GM19372 (cell line): ENCODE data around the gene RMC1.

Experiments
- ATAC-seq: cut with Tn5 transposase; IDR thresholded peaks from one replicate; pipeline ENCODE4 v1.9.1; 2021; ENCODE audit warnings: mild to moderate bottlenecking, low read depth, moderate library complexity; ENCODE audit not compliant: unreplicated experiment

RMC1 gene

DNA sequence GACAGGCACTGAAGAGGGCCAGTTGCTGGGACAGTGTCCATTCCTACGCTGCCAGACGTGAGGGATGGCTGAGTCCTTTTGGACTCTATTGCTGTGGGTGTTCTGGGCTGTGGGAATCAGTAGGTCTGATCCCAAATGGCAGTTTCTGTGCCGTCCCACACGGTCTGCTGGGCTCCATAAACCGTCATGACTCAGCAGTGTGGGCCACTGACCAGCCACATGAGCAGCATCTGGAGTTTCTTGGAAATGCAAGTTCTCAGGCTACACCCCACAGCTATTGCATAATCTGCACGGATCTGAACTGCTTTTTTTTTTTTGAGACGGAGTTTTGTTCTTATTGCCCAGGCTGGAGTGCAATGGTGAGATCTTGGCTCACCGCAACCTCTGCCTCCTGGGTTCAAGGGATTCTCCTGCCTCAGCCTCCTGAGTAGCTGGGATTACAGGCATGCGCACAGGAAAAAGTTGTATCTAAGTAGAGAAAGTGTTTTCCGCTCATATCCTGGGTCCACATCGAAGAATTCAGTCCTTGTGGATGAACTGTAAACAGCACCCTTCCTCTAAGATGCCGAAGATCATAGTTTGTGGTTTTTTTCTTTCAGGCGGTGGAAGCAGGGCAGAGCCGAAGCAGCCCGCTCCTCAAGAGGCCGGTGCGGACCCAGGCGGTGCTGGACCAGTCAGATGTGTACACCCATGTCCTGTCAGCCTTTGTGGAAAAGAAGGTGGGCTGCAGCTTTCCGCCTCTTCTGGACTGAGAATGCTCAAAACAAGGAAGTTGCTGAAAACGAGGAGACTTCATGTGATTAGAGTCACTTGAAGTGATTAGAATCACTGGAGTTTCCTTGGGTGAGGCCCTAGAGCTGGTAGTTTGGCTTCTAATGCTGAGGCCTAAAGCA lies 25.5 kb downstream of the RMC1 start:
- no peak for ATAC-seq

DNA sequence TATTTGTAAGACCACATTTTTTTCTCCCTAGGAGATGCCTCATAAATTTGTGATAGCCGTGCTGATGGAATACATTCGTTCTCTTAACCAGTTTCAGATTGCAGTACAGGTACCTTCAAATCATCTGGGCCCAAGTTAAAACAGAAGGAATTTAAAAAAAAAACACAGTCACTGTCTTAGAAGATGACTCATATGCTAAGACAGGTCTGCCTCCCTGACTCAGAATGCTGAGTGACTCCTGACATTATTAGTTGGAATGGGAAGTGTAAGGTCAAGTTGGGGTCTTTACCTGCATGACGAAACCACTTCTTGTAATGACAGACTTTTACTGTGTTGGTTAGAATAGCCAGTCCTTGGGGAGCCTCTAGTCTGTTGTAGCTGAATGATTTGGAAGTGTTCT lies 26.3 kb downstream of the RMC1 start:
- ATAC-seq, result no peak

DNA sequence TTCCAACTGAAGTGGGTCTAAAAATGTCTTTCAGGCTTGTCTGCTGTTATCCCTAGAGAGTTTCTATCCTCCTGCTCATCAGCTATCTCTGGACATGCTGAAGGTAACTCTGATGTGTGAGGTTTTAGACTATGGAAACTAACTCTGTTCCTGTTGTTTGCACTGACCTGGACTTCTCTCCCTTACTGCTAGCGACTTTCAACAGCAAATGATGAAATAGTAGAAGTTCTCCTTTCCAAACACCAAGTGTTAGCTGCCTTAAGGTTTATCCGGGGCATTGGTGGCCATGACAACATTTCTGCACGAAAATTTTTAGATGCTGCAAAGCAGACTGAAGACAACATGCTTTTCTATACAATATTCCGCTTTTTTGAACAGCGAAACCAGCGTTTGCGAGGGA lies 26.9 kb downstream of the RMC1 start:
- no peak for ATAC-seq

DNA sequence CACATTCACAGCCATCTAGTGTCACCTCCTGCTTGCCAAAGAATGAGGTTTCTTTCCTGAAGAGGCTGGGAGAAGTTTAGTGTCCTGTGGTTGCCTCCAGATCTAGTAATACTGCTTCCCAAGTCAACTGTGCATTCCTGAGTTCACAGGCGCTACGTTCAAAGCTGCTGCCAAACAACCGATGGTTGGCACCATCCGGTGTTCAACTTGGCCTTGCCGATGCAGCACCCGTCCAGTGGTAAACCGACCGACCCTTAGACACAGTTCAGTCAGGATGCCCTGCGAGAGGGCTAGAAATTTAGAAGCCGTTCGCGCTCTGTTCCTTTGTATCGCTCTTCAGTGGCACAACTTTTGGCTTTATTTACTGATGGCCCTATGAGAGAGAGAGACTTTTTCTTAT lies 28.6 kb downstream of the RMC1 start:
- no peak for ATAC-seq

DNA sequence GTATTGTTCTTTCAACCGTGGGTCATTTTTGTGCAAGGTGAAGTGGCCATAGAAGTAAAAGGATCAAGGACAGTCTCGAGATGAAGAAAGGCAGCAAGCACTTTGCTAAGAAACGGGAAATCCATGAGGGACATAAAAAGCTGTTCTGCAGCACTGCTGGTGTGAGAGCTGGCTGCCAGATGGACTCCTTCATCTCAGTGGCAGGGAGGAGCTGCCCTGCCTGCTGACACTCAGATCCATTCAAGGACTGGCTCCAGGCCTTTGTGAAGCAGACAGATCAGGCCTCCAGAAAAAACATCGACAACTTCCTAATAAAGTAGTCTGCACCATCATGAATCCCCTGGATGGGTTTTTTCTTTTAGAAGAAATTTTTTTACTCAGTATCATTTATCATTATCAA lies 29.5 kb downstream of the RMC1 start:
- no peak for ATAC-seq

DNA sequence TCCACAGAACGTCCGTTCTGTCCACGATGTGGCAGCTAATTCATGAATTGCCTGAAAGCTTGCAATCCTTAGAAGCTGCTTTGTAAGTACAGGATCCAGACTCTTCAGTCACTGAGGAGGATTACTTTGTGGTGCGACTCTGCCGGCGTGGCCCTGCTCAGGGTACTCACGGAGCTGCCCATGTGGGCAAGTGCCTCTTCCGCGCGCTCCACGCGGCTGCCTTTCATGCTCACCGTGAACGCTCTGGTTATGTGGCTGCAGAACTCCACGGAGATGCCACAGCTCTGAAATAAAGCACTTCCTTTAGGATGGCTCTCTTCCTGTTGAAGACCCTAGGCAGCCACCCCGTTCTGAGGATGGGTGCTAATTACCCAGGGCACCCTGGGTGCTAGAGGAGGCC lies 31.0 kb downstream of the RMC1 start:
- ATAC-seq, result no peak

DNA sequence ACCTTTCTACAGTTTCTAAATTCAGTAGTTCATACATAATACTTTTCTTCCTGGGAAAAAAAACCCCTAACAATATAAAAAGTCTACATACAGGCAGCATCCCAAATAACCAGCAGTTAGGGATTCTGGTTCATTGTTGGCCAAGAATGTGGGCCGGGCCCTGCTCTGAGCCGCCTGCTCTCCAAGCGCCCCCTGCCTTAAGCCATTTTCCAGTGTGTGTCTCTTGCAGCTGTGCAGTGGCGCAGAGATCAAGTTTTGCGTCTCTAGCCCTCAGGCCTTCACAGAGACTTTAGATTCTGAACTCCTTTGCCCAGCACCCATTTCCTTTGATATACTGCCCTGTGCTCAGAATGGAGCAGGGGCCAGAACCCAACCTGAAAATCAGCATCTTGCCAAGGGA lies 32.9 kb downstream of the RMC1 start:
- ATAC-seq, result no peak

DNA sequence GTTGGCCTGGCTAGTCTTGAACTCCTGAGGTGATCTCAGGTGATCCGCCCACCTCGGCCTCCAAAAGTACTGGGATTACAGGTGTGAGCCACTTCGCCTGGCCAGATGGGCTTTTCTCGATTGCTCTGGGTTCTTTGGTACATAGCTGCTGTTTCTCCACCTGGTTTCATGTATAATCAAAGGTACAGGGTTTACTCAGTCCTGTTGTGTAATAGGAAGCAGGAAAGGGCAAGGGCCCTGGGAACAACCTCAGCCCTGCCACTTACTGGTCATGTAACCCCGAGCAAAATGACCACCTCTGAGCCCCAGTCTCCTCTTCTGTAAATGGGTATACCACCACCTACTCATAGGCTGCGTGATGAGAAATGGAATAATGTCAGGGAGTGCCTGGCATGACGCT lies 34.0 kb downstream of the RMC1 start:
- ATAC-seq, result no peak

DNA sequence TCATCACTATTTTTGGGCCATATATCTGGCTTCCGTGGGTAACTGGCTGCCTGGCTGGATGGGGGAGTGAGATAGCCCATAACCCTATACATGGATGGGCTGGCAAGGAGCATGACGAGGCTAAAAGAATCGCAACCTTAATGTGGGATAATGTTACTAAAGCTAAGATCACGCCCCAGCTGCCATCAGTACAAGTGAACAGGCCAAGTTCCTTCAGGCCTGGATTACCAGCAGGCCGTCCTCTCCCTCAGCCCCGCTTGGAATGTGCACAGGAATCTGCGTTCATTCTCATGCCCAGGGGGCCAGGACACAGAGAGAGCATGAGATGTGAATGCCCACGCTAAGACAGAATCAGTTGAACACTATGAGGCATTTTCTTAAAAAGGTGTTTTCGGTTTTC lies 34.7 kb downstream of the RMC1 start:
- no peak for ATAC-seq

DNA sequence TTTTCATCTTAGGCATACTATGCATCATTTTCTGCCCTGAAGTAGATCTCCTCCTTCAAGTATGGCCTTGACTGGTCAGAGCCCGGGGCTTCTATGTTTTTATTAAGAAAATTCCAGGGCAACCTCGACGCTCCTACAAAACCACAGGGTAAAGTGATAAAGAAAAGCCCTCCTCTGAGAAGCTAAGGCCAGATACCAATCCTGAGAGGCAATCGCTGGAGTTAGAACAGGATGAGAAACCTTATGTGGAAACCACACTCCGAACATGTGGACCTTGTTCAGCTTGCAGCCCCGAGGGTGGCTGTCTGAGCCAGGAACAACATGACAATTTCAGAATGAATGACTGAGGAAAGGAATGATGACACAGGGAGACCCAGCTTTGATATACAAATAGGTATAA lies 35.6 kb downstream of the RMC1 start:
- no peak for ATAC-seq

DNA sequence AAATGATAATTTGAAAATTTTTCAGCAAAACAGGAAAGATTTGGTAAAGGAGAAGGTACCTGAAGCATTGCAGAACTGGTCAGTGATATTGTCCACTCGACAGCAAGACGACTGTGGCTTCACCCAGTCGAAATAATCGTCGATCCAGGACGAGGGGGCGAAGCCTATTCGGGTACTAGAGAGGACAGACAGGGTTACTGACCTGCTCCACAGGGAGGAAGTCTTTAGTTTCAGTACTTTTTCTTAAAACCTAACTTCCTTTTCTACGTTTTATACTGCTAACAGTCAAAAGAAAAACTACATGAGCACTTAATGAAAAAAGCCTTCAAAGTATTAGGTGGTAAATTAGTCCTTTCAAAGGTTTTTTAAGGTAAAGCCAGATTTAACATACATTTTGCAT lies 36.0 kb downstream of the RMC1 start:
- ATAC-seq, result no peak

DNA sequence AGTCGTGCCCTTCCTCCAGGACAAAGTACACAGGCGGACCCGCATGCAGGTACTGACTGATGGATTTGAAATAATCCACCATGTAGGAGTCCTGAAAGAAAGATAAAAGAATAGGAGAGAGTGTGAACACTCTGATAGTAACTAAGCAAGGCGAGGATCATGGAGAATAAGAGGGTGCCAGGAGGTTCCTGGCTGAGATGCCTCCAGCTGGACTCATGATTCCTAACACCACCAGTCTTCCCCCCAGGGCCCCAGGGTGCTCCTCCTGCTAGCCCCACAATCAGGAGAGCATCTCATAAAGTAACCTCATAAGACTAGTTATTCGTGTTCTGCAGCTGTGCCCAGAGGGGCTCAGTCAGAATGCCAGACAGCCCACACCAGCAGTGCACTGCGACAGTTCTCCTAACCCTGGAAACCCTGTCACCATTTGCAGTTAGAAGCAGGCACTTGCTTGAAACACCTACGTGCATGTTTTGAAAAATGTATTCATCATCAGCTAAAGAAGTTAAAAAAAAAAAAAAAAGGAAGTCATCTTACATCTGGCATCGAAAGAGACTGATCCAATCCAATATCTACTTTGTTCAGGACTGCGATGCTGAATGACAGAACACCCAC lies 36.7 kb downstream of the RMC1 start:
- ATAC-seq, result no peak

DNA sequence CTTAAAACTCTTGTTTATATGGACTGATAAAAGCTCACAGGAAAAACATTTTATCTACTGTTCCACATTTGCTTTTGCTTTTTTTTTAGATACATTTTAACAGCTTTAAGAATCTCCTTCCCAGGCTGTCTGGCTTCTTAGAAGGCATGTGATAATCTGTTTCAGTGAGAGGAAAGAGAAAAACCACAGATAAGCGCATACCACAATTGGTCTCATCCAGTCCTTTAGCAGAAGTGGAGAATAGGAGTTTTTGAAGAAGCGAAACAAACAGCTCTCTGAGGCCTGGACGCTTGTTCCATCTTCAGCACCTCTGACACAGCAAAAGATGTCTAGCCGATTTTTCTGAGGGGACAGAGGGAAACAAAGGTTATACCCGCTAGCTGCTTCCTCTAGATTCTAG lies 37.6 kb downstream of the RMC1 start:
- no peak for ATAC-seq

DNA sequence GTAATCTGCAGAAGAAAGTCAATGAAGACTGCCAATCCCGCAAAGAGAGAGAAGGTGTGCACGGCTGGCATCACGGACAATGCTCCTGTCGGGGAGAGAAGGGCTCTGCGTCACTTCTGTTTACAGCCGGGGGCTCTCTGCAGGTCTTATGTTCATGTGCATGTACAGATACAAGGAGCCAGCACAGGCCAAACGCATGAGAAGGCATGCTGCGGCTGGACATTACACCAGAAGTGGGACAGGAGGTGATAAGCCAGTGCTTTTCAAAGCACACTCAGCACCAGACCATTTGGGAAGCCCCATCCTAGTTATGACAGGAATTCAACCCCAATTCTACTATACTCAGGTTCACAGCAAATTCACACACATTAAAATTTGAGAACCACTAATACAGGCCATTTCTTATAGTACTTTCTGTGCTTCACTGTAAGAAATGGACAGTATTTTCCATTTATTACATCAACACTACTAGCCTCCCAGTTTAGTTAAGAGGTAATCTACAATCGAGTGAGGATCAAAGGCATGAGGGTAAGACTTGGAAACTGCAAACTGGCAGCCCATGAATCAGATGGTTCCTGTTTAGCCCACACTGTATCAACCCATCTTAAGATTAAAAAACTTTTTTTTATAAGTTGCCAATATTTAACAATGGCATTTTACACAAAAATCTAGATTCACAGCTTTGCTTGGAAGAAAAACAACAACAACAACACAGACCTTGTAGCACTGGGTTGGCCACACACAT lies 38.2 kb downstream of the RMC1 start:
- ATAC-seq, result no peak

DNA sequence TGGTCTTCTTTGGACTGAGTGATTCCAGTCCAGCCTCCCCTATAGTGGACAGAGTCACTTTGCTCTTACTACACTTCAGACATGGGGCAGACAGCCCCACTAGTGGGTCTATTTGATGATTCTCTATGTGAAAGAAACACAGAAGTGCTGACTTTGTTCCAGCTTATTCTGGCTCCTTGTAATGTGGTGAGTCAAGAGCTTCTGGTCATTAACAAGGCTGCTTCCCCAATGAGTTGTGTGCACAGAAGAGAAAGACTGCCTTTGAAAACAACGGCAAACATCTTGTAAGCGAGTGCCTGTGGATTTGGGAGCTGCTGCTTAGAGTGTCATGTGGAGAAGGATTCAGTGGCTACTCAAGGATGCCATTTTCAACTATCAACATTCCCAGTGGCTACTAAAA lies 39.1 kb downstream of the RMC1 start:
- no peak for ATAC-seq

DNA sequence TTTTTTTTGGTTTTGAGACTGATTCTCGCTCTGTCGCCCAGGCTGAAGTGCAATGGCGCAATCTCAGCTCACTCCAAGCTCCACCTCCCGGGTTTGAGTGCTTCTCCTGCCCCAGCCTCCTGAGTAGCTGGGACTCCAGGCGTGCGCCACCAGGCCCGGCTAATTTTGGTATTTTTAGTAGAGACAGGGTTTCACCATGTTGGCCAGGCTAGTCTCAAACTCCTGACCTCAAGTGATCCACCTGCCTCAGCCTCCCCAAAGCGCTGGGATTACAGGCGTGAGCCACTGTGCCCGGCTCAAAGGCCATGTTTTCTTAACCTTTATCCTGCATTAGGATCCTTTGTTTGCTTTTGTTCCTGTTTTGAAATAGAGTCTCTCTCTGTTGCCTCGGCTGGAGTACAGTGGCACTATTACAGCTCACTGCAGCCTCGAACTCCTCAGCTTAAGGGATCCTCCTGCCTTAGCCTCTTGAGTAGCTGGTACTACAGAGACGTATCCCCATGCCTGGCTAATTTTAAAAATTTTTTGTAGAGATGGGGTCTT lies 42.0 kb downstream of the RMC1 start:
- ATAC-seq, result no peak

DNA sequence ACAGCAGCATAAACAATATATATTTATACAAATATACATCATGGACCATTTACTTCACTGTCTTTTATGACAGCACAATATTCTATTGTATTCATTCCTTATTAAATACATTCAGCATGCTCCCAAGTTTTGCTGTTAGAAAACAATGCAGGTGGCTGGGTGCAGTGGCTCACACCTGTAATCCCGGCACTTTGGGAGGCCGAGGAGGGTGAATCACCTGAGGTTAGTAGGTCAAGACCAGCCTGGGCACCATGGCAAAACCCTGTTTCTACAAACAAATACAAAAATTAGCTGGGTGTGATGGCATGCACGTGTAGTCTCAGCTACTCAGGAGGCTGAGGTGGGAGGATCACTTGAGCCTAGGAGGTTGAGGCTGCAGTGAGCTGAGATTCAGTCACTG lies 44.0 kb downstream of the RMC1 start:
- no peak for ATAC-seq

DNA sequence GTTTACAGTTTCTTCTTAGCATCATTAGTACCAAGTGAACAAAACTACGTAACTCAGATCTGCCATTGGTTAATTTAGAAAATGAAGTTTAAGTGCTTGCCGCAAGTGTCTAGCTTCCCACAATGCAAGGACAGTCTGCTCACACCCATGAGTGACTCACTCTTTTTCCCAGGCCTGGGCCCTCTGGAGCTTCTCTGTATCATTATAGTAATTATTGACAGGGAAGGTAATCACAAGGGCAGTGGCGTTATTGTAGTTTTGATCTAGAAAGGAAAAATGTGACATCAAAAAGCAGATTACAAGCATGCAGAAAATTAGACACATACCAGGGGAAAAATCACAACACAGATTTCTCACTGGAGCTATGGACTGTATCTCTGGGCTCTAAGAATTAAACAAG lies 44.5 kb downstream of the RMC1 start:
- ATAC-seq, result no peak

DNA sequence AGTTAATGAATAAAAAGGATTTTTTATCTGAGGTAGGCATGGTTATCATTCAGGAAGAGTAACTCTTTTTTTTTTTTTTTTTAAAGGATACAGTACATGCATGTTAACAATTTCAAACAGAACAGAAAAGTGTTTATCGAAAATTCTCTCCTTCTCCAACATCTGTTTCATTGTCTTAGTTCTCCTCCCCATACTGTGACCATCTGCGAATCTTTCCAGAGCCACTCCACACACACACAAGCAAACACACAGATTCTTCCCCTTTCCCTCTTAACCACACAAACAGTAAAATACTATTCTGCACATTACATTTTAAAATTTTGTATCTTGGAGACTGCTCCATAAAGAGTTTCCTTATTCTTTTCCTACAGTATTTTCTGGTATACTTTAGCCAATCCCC lies 45.0 kb downstream of the RMC1 start:
- ATAC-seq, result no peak

DNA sequence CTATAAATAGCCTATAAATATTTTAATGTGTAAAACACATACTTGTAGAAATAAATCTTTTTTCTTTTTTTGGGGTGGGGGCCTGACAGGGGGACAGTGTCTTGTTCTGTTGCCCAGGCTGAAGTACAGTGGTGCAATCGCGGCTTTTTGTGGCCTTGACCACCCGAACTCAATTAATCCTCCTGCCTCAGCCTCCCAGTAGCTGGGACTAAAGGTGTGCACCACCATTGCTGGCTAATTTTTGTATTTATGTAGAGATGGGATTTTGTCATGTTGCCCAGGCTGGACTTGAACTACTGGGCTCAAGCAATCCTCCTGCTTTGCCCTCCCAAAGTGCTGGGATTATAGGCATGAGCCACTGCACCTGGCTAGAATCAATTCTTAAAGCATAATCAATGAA lies 45.4 kb downstream of the RMC1 start:
- no peak for ATAC-seq

DNA sequence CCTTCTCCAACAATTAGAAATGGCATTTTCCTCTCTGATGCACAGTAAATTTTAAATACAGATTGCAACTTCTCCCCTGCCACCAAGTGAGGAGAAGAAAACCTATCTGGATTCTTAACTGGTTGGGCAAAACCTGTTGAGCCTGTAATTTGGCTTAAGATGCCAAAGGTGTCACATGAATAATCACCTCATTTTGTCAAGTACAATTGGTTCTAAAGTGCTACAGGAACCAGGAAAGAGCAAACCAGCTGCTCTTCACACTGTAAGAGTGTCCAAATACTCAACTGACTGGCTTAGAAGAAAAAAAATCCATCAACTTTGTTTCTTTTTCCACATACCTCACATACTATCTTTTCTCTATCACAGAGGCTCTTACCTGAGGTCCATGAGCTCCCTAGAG lies 47.6 kb downstream of the RMC1 start:
- ATAC-seq, result no peak
